Karpas-422 (cell line): ENCODE data around the gene NNMT. TPM values are rescaled to one million over a fixed set of nuclear protein-coding genes. Genes with fewer than 3 reads are reported as not detected.

Experiments
- DNase-seq: peaks from one replicate; pipeline ENCODE4 v3.0.0-alpha.2; 2015
- H2AFZ ChIP-seq: fragments of 200-600 bp; sonication (generic); 2 replicates; pipeline ENCODE4 v1.6.1; 2014; ENCODE audit warnings: antibody characterized with exemption, low read length, mixed read lengths
- H3K27ac ChIP-seq: fragments of 200-600 bp; sonication (generic); 2 replicates; pipeline ENCODE4 v1.5.1; 2014; ENCODE audit warnings: mild to moderate bottlenecking, low read length, moderate library complexity
- H3K27me3 ChIP-seq: fragments of 200-600 bp; sonication (generic); 2 replicates; pipeline ENCODE4 v1.6.1; 2014; ENCODE audit warnings: low read length, mixed read lengths
- H3K36me3 ChIP-seq: fragments of 200-600 bp; sonication (generic); 2 replicates; pipeline ENCODE4 v1.6.1; 2014; ENCODE audit warnings: low read length, mixed read lengths; ENCODE audit not compliant: insufficient read depth
- H3K4me1 ChIP-seq: fragments of 200-600 bp; sonication (generic); 2 replicates; pipeline ENCODE4 v1.6.1; 2014; ENCODE audit warnings: mild to moderate bottlenecking, low read length, mixed read lengths
- H3K4me2 ChIP-seq: fragments of 200-600 bp; sonication (generic); 2 replicates; pipeline ENCODE4 v1.6.1; 2014; ENCODE audit warnings: low read length, low read depth, mild to moderate bottlenecking; ENCODE audit not compliant: poor library complexity, severe bottlenecking
- H3K4me3 ChIP-seq: fragments of 200-600 bp; sonication (generic); 2 replicates; pipeline ENCODE4 v1.5.1; 2014; ENCODE audit warnings: mild to moderate bottlenecking, antibody characterized with exemption, low read length, mixed read lengths
- H3K79me2 ChIP-seq: fragments of 200-600 bp; sonication (generic); 2 replicates; pipeline ENCODE4 v1.6.1; 2014; ENCODE audit warnings: mild to moderate bottlenecking, low read length, mixed read lengths
- H3K9ac ChIP-seq: fragments of 200-600 bp; sonication (generic); 2 replicates; pipeline ENCODE4 v1.6.0; 2014; ENCODE audit warnings: low read length
- H3K9me2 ChIP-seq: fragments of 200-600 bp; sonication (generic), shearing (Covaris generic); replicated peaks from 2 replicates; pipeline ENCODE4 v1.6.0; 2014; ENCODE audit warnings: mild to moderate bottlenecking, low read length, moderate library complexity; ENCODE audit not compliant: insufficient read depth
- H3K9me3 ChIP-seq: fragments of 300-700, 200-600 bp; sonication (generic); 2 replicates; pipeline ENCODE4 v1.6.1; 2014; ENCODE audit warnings: low read length, mixed read lengths
- H4K20me1 ChIP-seq: fragments of 200-600 bp; sonication (generic); 2 replicates; pipeline ENCODE4 v1.6.1; 2014; ENCODE audit warnings: mild to moderate bottlenecking, antibody characterized with exemption, low read length, low read depth; ENCODE audit not compliant: insufficient read depth
- total RNA-seq: library from RNA; depleted of rRNA; stranded (reverse); fragments of >200 nt; shearing (Covaris generic); gene quantifications from 2 replicates; pipeline ENCODE4 v1.2.3, GENCODE V29; 2014; ENCODE audit warnings: low replicate concordance

NNMT gene
- total RNA-seq, 1 experiment from 2014 or later: not detected

DNA sequence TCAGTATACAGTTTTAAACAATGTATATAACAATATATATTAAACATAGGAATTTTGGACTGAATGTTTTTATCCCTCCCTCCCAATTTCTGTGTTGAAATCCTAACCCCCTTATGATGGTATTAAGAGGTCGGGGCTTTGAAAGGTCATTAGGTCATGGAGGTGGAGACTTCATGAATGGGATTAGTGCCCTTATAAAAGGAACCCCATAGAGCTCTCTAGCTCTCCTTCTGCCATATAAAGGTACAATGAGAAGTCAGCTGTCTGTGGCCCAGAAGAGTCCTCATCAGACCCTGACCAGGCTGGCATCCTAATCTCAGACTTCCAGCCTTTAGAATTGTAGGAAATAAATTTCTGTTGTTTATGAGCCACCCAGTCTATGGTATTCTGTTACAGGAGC lies 6.5 kb downstream of the NNMT start:
- Histone ChIP-seq H3K9ac (no peak overlapping the region), H3K9me3 (no peaks in the 10 kb centered on the region), H4K20me1 (no peaks in the 10 kb centered on the region), H3K36me3 (no peaks in the 10 kb centered on the region), H3K79me2 (no peaks in the 10 kb centered on the region), H2AFZ (no peak overlapping the region), H3K27me3 (no peaks in the 10 kb centered on the region), H3K4me2 (no peak overlapping the region), H3K4me3 (no peak overlapping the region), H3K4me1 (no peaks in the 10 kb centered on the region), H3K9me2 (no peaks in the 10 kb centered on the region), H3K27ac (no peak overlapping the region)
- no peak for DNase-seq

DNA sequence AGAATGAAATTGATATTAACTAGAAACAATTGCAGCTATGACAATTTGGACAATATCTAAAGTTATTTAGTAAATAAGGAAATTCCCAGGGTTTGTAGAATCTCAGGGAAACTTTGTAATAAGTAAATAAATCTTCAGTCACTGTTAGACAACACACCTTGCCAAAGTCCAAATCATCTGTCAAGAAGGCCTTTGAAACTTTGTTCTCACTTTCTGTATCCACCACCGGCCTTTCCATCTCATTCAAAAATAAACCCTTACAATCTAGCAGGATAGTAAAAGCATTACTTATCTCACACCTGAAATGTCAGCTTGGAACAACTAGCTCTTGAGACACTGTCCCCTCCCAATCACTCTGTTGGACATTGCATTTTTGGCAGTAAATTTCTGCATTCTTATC lies 7.9 kb downstream of the NNMT start:
- H3K4me3 ChIP-seq: no peak overlapping the region
- no peak overlapping the region for H3K9ac ChIP-seq
- H2AFZ ChIP-seq: no peak overlapping the region
- no peaks in the 10 kb centered on the region for H3K79me2 ChIP-seq
- no peak overlapping the region for H3K27ac ChIP-seq
- H3K27me3 ChIP-seq: no peaks in the 10 kb centered on the region
- H4K20me1 ChIP-seq: no peaks in the 10 kb centered on the region
- no peak for DNase-seq
- no peak overlapping the region for H3K4me2 ChIP-seq
- H3K9me2 ChIP-seq: no peaks in the 10 kb centered on the region
- H3K36me3 ChIP-seq: no peaks in the 10 kb centered on the region
- no peaks in the 10 kb centered on the region for H3K4me1 ChIP-seq
- no peaks in the 10 kb centered on the region for H3K9me3 ChIP-seq

DNA sequence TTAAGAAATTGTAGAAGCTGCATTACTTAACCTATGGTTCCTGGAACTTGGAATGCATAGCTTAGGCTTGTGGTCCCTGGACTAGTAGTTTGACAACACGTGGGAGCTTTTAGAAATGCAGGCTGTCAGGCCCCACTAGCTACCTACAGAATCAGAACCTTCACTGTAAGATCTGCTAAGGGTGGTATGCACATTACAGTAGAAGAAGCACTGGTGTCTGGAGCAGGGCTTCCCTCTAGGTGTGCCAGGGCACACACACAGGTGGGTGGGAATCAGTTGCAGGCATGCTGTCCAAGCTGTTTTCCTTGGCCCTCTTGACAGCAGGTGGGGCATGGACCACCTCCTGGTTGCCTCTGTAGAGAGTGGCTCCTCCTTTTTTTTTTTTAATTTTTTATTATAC lies 8.8 kb downstream of the NNMT start:
- Histone ChIP-seq H3K27me3 (no peaks in the 10 kb centered on the region), H3K4me2 (no peak overlapping the region), H3K4me3 (no peak overlapping the region), H3K79me2 (no peaks in the 10 kb centered on the region), H2AFZ (no peak overlapping the region), H3K4me1 (no peaks in the 10 kb centered on the region), H3K9me2 (no peaks in the 10 kb centered on the region), H3K36me3 (no peaks in the 10 kb centered on the region), H3K9ac (no peak overlapping the region), H4K20me1 (no peaks in the 10 kb centered on the region), H3K27ac (no peak overlapping the region), H3K9me3 (no peaks in the 10 kb centered on the region)
- DNase-seq: no peak

DNA sequence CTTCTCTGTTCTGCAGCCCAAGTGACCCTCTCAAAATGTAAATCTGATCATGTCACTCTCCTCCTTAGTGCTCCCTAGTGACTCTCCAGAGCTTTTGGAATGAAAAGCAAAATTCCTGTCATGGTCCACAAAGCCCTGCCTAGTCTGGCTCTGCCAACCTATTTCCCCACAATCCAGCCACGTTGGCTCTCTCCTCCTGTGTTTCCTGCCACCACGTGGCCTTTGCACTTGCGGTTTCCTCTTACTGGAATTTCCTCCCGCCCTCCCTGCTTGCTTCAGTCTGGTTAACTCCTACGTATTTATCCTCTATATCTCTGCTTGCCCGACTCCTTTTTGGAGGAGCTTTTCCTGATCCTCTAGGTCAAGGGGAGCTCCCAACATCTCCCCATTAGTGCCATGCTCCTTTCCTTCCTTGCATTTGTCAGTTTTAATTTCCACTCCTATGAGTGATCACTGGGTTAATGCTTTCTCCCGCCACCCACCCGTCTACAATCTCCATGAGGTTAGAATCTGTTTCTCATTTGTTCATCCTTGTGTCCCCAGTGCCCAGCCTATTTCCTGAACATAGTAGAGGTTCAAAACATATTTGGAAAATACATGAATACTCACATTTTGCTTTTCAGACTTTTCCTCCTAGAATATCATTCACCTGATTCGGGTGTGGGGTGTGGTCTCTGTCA lies 11.5 kb downstream of the NNMT start:
- Histone ChIP-seq H3K4me1 (no peaks in the 10 kb centered on the region), H3K27ac (no peak overlapping the region), H3K9ac (no peak overlapping the region), H3K79me2 (no peaks in the 10 kb centered on the region), H3K4me2 (no peak overlapping the region), H2AFZ (no peak overlapping the region), H3K27me3 (no peaks in the 10 kb centered on the region), H3K9me2 (no peaks in the 10 kb centered on the region), H3K4me3 (no peak overlapping the region), H4K20me1 (no peaks in the 10 kb centered on the region), H3K36me3 (no peaks in the 10 kb centered on the region), H3K9me3 (no peaks in the 10 kb centered on the region)
- no peak for DNase-seq

DNA sequence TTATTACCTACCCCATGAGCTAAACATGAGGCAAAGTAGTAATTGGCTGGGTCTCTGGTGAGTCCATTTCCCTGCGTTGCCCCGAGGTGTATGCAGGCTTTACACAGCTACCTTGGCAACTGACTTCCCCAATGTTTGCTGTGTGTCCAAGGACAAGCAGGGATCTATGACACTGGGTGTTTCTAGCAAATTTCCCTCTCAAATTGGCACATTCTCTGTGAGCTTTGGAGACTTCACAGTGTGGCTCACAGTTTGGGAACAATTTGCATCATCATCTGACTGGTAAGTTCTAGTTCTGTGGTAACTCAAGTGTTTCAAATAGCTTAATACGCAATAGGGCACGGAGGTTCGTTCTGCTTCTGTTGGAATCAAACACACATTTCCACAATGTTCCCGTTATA lies 12.5 kb downstream of the NNMT start:
- no peaks in the 10 kb centered on the region for H3K9me3 ChIP-seq
- H3K27me3 ChIP-seq: no peaks in the 10 kb centered on the region
- no peaks in the 10 kb centered on the region for H3K79me2 ChIP-seq
- H3K9ac ChIP-seq: no peak overlapping the region
- no peak overlapping the region for H3K4me2 ChIP-seq
- no peak for DNase-seq
- H3K4me1 ChIP-seq: no peaks in the 10 kb centered on the region
- no peaks in the 10 kb centered on the region for H3K9me2 ChIP-seq
- no peaks in the 10 kb centered on the region for H3K36me3 ChIP-seq
- H3K27ac ChIP-seq: no peak overlapping the region
- no peak overlapping the region for H2AFZ ChIP-seq
- H3K4me3 ChIP-seq: no peak overlapping the region
- H4K20me1 ChIP-seq: no peaks in the 10 kb centered on the region

DNA sequence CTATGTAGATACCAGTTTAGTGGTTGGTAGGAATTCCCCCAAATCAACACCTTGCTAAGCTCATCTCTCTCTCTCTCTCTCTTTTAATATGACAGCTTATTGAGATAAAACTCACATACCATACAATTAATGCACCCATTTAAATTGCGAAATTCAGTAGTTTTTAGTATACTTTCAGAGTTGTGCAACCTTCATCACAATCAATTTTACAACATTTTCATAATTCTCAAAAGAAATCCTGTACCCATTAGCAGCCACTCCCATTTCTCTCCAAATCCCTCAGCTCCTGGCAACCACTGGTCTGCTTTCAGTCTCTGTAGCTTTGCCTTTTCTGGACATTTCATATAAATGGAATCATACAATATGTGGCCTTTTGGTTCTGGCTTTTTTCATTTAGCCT lies 13.3 kb downstream of the NNMT start:
- no peak for DNase-seq
- Histone ChIP-seq H3K27ac (no peak overlapping the region), H3K27me3 (no peaks in the 10 kb centered on the region), H3K9me2 (no peaks in the 10 kb centered on the region), H3K79me2 (no peaks in the 10 kb centered on the region), H3K4me1 (no peaks in the 10 kb centered on the region), H3K36me3 (no peaks in the 10 kb centered on the region), H3K9ac (no peak overlapping the region), H3K9me3 (no peaks in the 10 kb centered on the region), H4K20me1 (no peaks in the 10 kb centered on the region), H3K4me3 (no peak overlapping the region), H2AFZ (no peak overlapping the region), H3K4me2 (no peak overlapping the region)

DNA sequence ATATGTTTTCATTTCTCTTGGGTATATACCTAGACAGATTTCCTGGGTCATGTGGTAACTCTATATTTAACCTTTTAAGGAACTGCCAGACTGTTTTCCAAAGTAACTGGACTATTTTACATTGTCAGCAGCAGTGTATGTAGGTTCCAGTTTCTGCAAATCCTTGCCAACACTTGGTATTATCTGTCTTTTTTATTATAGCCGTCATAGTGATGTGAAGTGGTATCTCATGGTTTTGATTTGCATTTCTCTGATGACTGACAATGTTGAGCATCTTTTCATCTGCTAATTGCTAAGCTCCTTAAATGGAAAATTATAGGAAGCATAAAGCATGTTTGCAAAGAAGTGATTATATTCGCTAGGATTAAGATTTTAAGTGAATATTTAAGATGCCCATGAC lies 13.9 kb downstream of the NNMT start:
- Histone ChIP-seq H4K20me1 (no peaks in the 10 kb centered on the region), H3K9ac (no peak overlapping the region), H3K9me3 (no peaks in the 10 kb centered on the region), H3K4me3 (no peak overlapping the region), H3K4me2 (no peak overlapping the region), H3K27ac (no peak overlapping the region), H3K79me2 (no peaks in the 10 kb centered on the region), H3K27me3 (no peaks in the 10 kb centered on the region), H3K9me2 (no peaks in the 10 kb centered on the region), H3K36me3 (no peaks in the 10 kb centered on the region), H3K4me1 (no peaks in the 10 kb centered on the region), H2AFZ (no peak overlapping the region)
- DNase-seq: no peak

DNA sequence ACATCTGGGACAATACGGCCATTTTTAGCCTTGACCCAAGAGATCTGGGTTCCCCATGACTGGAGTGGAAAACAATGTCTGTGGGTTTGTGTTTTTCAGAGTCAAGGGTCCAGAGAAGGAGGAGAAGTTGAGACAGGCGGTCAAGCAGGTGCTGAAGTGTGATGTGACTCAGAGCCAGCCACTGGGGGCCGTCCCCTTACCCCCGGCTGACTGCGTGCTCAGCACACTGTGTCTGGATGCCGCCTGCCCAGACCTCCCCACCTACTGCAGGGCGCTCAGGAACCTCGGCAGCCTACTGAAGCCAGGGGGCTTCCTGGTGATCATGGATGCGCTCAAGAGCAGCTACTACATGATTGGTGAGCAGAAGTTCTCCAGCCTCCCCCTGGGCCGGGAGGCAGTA lies 15.7 kb downstream of the NNMT start:
- H3K4me2 ChIP-seq: no peak overlapping the region
- no peak overlapping the region for H2AFZ ChIP-seq
- H3K9me2 ChIP-seq: no peaks in the 10 kb centered on the region
- no peaks in the 10 kb centered on the region for H3K79me2 ChIP-seq
- H3K9ac ChIP-seq: no peak overlapping the region
- H3K4me3 ChIP-seq: no peak overlapping the region
- H3K36me3 ChIP-seq: no peaks in the 10 kb centered on the region
- no peaks in the 10 kb centered on the region for H3K9me3 ChIP-seq
- no peaks in the 10 kb centered on the region for H3K4me1 ChIP-seq
- DNase-seq: no peak
- H3K27ac ChIP-seq: no peak overlapping the region
- no peaks in the 10 kb centered on the region for H3K27me3 ChIP-seq
- no peaks in the 10 kb centered on the region for H4K20me1 ChIP-seq

DNA sequence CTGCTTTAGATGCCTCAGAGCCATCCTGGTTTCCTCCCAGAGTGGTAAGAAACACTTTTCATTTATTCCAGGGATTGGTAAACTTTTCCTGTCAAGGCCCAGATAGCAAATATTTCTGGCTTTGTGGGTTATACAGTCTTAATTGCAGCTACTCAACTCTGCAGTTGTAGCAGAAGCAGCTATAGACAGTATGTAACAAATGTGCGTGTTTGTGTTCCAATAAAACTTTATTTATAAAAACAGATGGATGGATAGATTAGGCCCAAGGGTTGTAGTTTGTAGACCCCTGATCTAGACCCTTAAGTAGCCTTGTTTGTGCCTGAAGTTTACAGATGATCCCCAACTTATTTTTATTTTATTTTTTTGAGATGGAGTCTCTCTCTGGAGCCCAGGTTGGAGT lies 17.9 kb downstream of the NNMT start:
- no peaks in the 10 kb centered on the region for H3K79me2 ChIP-seq
- H3K27me3 ChIP-seq: no peaks in the 10 kb centered on the region
- H4K20me1 ChIP-seq: no peaks in the 10 kb centered on the region
- no peaks in the 10 kb centered on the region for H3K9me2 ChIP-seq
- H3K4me2 ChIP-seq: no peak overlapping the region
- no peaks in the 10 kb centered on the region for H3K9me3 ChIP-seq
- H3K36me3 ChIP-seq: no peaks in the 10 kb centered on the region
- no peak overlapping the region for H2AFZ ChIP-seq
- H3K27ac ChIP-seq: no peak overlapping the region
- no peak overlapping the region for H3K9ac ChIP-seq
- H3K4me3 ChIP-seq: no peak overlapping the region
- DNase-seq: no peak
- no peaks in the 10 kb centered on the region for H3K4me1 ChIP-seq
